HepG2 (cell line): Measurements from ENCODE around the gene P3H2. TPM values are rescaled to one million over a fixed set of nuclear protein-coding genes. Genes with fewer than 3 reads are reported as not detected.

Experiments
- ATAC-seq: fragments of 200-7000 bp; cut with Tn5 transposase; 3 replicates; pipeline ENCODE4 v1.9.1; 2020; ENCODE audit warnings: mild to moderate bottlenecking, moderate library complexity
- BruUV-seq: library from RNA; stranded (reverse); fragments of 400-500 nt; replicated peaks from 2 replicates; lab custom pipeline; 2021; lab: Mats Ljungman, UMichigan
- CTCF ChIA-PET: fragments of 300-600 bp; formaldehyde crosslinking; extraction: SDS; loops from one replicate; lab custom pipeline; 2021; ENCODE audit warnings: low total read pairs, inconsistent platforms, low intra/inter-chr PET ratio; lab: Yijun Ruan, JAX
- POLR2A ChIA-PET: fragments of 350-600 bp; sonication (Branson Sonifier 250); formaldehyde crosslinking; loops from one replicate; lab custom pipeline; 2020; ENCODE audit warnings: antibody characterized with exemption, inconsistent platforms; lab: Yijun Ruan, JAX
- DNase-seq: peaks from one replicate; pipeline ENCODE4 v3.0.0-alpha.2; 2015; ENCODE audit warnings: low spot score
- FAIRE-seq: peaks from 3 replicates; lab custom pipeline; 2011; peaks lifted over from hg19 to GRCh38; lab: Jason Lieb, UNC
- H2AFZ ChIP-seq: one replicate; pipeline ENCODE4 v1.6.1; 2011; ENCODE audit warnings: low read length, inconsistent platforms
- H3K27ac ChIP-seq: fragments of 300-600 bp; 3 replicates; pipeline ENCODE4 v1.8.0; 2011; ENCODE audit warnings: mixed run types, mild to moderate bottlenecking, mixed read lengths, low read length, inconsistent platforms; ENCODE audit not compliant: insufficient read depth; ENCODE audit errors: extremely low read length
- H3K27me3 ChIP-seq, 2 experiments: fragments of 200-600 bp in 1 of 2; 2 replicates in 1 of 2; 3 replicates in 1 of 2; pipeline versions ENCODE4 v1.6.0 to v1.8.0; 2011; ENCODE audit warnings: low read length in 2 of 2, mild to moderate bottlenecking in 2 of 2, moderate library complexity in 2 of 2, inconsistent platforms in 1 of 2; ENCODE audit not compliant: insufficient read depth in 2 of 2, control insufficient read depth in 1 of 2
- H3K36me3 ChIP-seq, 2 experiments: fragments of 200-600 bp in 1 of 2; replicated peaks in 1 of 2; 2 replicates in 1 of 2; 3 replicates in 1 of 2; pipeline versions ENCODE4 v1.5.1 to v1.8.0; 2011; ENCODE audit warnings: low read length in 2 of 2, inconsistent platforms in 1 of 2; ENCODE audit not compliant: insufficient read depth in 2 of 2, control insufficient read depth in 1 of 2
- H3K4me1 ChIP-seq: 2 replicates; pipeline ENCODE4 v1.5.1; 2012; ENCODE audit warnings: low read length, inconsistent platforms; ENCODE audit not compliant: insufficient read depth
- H3K4me2 ChIP-seq: 2 replicates; pipeline ENCODE4 v1.6.0; 2011; ENCODE audit warnings: low read depth, low read length, inconsistent platforms
- H3K4me3 ChIP-seq, 3 experiments: fragments of 200-600 bp in 1 of 3; sonication (generic), shearing (Covaris generic) in 1 of 3; replicated peaks in 1 of 3; 2 replicates each; pipeline ENCODE4 v1.5.1; 2011 to 2016; ENCODE audit warnings: low read length in 3 of 3, inconsistent platforms in 2 of 3, low read depth in 2 of 3, mild to moderate bottlenecking in 2 of 3, control low read depth in 1 of 3, mixed read lengths in 1 of 3; ENCODE audit not compliant: insufficient read depth in 1 of 3
- H3K79me2 ChIP-seq: one replicate; pipeline ENCODE4 v1.6.1; 2011; ENCODE audit warnings: low read length, inconsistent platforms; ENCODE audit not compliant: insufficient read depth
- H3K9ac ChIP-seq: 2 replicates; pipeline ENCODE4 v1.6.0; 2011; ENCODE audit warnings: mild to moderate bottlenecking, low read depth, low read length, inconsistent platforms; ENCODE audit not compliant: insufficient read depth
- H3K9me3 ChIP-seq: 2 replicates; pipeline ENCODE4 v1.5.1; 2012; ENCODE audit warnings: mild to moderate bottlenecking, low read length
- H4K20me1 ChIP-seq: 2 replicates; pipeline ENCODE4 v1.6.0; 2011; ENCODE audit warnings: inconsistent platforms, mild to moderate bottlenecking, low read length, moderate library complexity; ENCODE audit not compliant: insufficient read depth
- SOX6 ChIP-seq, 2 experiments: fragments of 450-650 bp in 1 of 2; sonication (generic) in 1 of 2; formaldehyde crosslinking in 1 of 2; IDR thresholded peaks; 2 replicates each; pipeline versions ENCODE4 v1.4.0 to v1.6.1; 2017 to 2020; ENCODE audit warnings: antibody characterized with exemption in 1 of 2, mild to moderate bottlenecking in 1 of 2, missing genetic modification reagents in 1 of 2
- ZNF335 ChIP-seq: sonication (generic); formaldehyde crosslinking; IDR thresholded peaks from 2 replicates; pipeline ENCODE4 v1.4.0; 2020; ENCODE audit warnings: missing genetic modification reagents
- ZNF773 ChIP-seq: sonication (generic); formaldehyde crosslinking; IDR thresholded peaks from 2 replicates; pipeline ENCODE4 v1.4.0; 2020; ENCODE audit warnings: missing genetic modification reagents, borderline replicate concordance
- WGBS: methylation state at CpG from one replicate; pipeline ENCODE4 v1.1.6; 2017; ENCODE audit warnings: low lambda C conversion rate; 5-methylcytosine and 5-hydroxymethylcytosine counted together
- in situ Hi-C: cut with HindIII; loops from 2 replicates; pipeline ENCODE4 v1.10.0; 2017; ENCODE audit warnings: low pct_unique_long_range_greater_than_20kb; ENCODE audit not compliant: extremely low pct_ligation_motif_present
- intact Hi-C: fragments of 100-400 bp; cut with micrococcal nuclease; formaldehyde crosslinking; loops from one replicate; pipeline ENCODE4 v1.10.0; 2022; ENCODE audit not compliant: unreplicated experiment
- polyA plus RNA-seq, 8 experiments: library from polyadenylated mRNA; depleted of rRNA in 3 of 8; stranded (reverse) in 7 of 8; unstranded in 1 of 8; fragments of >200 nt; fragmentation: Illumina TruSeq in 4 of 8; extraction: Trizol in 4 of 8; gene quantifications; 2 replicates each; pipeline versions ENCODE4 v1.2.1 to v1.2.3, GENCODE V29; 2011 to 2016; ENCODE audit warnings: low read depth in 4 of 8, missing spikeins in 1 of 8, mixed read lengths in 1 of 8; ENCODE audit not compliant: insufficient read depth in 1 of 8
- total RNA-seq, 5 experiments: library from RNA; depleted of rRNA; stranded (reverse); fragments of >200 nt; fragmentation: Illumina TruSeq; extraction: Trizol; gene quantifications; 2 replicates each; pipeline ENCODE4 v1.2.3, GENCODE V29; 2016; ENCODE audit warnings: low read depth in 1 of 5
- TF ChIP-seq, protein P1 (sequence below): sonication (generic); formaldehyde crosslinking; IDR thresholded peaks from 2 replicates; pipeline ENCODE4 v1.9.0; 2021; ENCODE audit warnings: mild to moderate bottlenecking, missing genetic modification reagents
- TF ChIP-seq, protein P2 (sequence below): sonication (generic); formaldehyde crosslinking; IDR thresholded peaks from 2 replicates; pipeline ENCODE4 v1.5.0; 2020; ENCODE audit warnings: mild to moderate bottlenecking, missing genetic modification reagents, moderate library complexity

The P3H2 gene
- total and polyA plus RNA-seq, 2 of the 13 experiments (the other 11 are each of a cell fraction or from before 2014, with no cell fraction given), result not detected

DNA sequence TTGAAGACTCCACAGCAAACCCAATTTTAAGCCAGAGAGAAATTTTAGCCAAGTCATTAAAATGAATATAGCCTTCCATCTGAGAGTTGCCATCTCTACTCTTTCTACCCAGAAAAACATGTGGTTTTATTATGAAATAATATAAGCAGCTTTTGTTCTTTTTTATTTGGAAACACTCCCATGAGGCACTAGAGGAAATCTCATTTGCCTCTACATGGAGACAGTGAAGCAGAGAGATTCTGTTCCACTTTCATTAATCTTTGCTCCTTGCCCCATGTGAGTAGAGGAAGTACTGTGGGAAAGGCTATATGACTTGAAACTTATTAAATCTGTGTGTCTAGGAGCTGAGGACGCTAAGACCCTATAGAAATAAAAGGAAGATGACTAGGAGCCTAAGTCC is 111.1 kb downstream of the P3H2 start (continued):
- TF ChIP-seq, protein P1, sequence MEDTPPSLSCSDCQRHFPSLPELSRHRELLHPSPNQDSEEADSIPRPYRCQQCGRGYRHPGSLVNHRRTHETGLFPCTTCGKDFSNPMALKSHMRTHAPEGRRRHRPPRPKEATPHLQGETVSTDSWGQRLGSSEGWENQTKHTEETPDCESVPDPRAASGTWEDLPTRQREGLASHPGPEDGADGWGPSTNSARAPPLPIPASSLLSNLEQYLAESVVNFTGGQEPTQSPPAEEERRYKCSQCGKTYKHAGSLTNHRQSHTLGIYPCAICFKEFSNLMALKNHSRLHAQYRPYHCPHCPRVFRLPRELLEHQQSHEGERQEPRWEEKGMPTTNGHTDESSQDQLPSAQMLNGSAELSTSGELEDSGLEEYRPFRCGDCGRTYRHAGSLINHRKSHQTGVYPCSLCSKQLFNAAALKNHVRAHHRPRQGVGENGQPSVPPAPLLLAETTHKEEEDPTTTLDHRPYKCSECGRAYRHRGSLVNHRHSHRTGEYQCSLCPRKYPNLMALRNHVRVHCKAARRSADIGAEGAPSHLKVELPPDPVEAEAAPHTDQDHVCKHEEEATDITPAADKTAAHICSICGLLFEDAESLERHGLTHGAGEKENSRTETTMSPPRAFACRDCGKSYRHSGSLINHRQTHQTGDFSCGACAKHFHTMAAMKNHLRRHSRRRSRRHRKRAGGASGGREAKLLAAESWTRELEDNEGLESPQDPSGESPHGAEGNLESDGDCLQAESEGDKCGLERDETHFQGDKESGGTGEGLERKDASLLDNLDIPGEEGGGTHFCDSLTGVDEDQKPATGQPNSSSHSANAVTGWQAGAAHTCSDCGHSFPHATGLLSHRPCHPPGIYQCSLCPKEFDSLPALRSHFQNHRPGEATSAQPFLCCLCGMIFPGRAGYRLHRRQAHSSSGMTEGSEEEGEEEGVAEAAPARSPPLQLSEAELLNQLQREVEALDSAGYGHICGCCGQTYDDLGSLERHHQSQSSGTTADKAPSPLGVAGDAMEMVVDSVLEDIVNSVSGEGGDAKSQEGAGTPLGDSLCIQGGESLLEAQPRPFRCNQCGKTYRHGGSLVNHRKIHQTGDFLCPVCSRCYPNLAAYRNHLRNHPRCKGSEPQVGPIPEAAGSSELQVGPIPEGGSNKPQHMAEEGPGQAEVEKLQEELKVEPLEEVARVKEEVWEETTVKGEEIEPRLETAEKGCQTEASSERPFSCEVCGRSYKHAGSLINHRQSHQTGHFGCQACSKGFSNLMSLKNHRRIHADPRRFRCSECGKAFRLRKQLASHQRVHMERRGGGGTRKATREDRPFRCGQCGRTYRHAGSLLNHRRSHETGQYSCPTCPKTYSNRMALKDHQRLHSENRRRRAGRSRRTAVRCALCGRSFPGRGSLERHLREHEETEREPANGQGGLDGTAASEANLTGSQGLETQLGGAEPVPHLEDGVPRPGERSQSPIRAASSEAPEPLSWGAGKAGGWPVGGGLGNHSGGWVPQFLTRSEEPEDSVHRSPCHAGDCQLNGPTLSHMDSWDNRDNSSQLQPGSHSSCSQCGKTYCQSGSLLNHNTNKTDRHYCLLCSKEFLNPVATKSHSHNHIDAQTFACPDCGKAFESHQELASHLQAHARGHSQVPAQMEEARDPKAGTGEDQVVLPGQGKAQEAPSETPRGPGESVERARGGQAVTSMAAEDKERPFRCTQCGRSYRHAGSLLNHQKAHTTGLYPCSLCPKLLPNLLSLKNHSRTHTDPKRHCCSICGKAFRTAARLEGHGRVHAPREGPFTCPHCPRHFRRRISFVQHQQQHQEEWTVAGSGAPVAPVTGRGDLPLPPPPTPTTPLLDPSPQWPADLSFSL (CRISPR knock-in tag), result no peak

DNA sequence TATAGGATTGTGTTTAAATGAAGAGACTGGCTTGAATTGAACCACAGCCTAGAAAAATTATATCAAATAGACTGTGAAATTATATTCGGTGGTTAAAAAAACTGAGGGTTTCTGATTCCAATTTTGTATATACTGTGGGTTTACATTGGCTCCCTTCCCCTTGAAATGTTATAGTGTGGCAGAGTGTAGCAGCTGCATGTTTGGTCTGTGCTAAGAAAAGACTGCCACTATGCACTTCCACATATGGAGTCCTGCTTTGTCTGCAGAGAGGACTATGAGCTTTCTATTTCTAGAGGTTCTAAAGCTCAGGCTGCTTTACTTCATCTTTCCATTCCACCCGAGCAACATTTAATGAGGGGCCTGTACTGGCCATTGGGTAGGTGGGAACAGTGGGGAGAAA is 112.3 kb downstream of the P3H2 start:
- no peaks in the 10 kb centered on the region for H3K79me2 ChIP-seq
- no peaks in the 10 kb centered on the region for H3K27me3 ChIP-seq
- in situ Hi-C loops, result no loop called here
- H3K4me3 ChIP-seq, result no peak overlapping the region
- H4K20me1 ChIP-seq, result no peaks in the 10 kb centered on the region
- FAIRE-seq (no peak), ATAC-seq (no peak), DNase-seq (no peak)
- H3K4me1 ChIP-seq, result peaks cover 13% of the 10 kb centered on the region
- BruUV-seq, result no TSS peak
- intact Hi-C loops, result loop anchor here (1.0 kb wide), 1 partner anchor 32 kb away; no protein-coding TSS in a partner anchor
- WGBS, result 2% methylated on average over 2 of the region's 2 CpGs
- POLR2A ChIA-PET, result no interaction called here
- H3K9me3 ChIP-seq, result no peaks in the 10 kb centered on the region
- CTCF ChIA-PET, result no interaction called here
- H3K36me3 ChIP-seq, result no peaks in the 10 kb centered on the region
- H3K27ac ChIP-seq, result no peak overlapping the region
- H3K9ac ChIP-seq, result no peak overlapping the region
- H3K4me2 ChIP-seq, result no peak overlapping the region
- H2AFZ ChIP-seq, result no peak overlapping the region
- TF ChIP-seq ZNF773 (CRISPR knock-in tag) (no peak), SOX6 (IDR thresholded peaks at IDR 0.05) (no peak), SOX6 (CRISPR knock-in tag; IDR thresholded peaks at IDR 0.05) (no peak), ZNF335 (CRISPR knock-in tag) (no peak)
- TF ChIP-seq, protein P1 (CRISPR knock-in tag), result no peak
- TF ChIP-seq, protein P2, sequence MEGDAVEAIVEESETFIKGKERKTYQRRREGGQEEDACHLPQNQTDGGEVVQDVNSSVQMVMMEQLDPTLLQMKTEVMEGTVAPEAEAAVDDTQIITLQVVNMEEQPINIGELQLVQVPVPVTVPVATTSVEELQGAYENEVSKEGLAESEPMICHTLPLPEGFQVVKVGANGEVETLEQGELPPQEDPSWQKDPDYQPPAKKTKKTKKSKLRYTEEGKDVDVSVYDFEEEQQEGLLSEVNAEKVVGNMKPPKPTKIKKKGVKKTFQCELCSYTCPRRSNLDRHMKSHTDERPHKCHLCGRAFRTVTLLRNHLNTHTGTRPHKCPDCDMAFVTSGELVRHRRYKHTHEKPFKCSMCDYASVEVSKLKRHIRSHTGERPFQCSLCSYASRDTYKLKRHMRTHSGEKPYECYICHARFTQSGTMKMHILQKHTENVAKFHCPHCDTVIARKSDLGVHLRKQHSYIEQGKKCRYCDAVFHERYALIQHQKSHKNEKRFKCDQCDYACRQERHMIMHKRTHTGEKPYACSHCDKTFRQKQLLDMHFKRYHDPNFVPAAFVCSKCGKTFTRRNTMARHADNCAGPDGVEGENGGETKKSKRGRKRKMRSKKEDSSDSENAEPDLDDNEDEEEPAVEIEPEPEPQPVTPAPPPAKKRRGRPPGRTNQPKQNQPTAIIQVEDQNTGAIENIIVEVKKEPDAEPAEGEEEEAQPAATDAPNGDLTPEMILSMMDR, result no peak
